AG09319 (cell line): ENCODE results near the gene ADGRF4.

Experiments used
- DNase-seq: peaks from one replicate; pipeline ENCODE4 v3.0.0-alpha.2; 2010; ENCODE audit warnings: low read depth; ENCODE audit errors: extremely low read depth
- CTCF ChIP-seq: IDR thresholded peaks from 2 replicates; pipeline ENCODE4 v1.5.1; 2011; ENCODE audit warnings: low read depth, mild to moderate bottlenecking, inconsistent platforms, low read length, moderate library complexity

ADGRF4 gene

GRCh38 chr6:47686411-47686810 is 12.0 kb upstream of the ADGRF4 start:
- no peak for DNase-seq
- TF ChIP-seq CTCF: no peak

- TF ChIP-seq CTCF: no peak
- no peak for DNase-seq
These were observed 10.9 kb upstream of the ADGRF4 start for GRCh38 chr6:47687432-47687831.

- DNase-seq: no peak
- TF ChIP-seq CTCF: no peak
These were observed 8.2 kb upstream of the ADGRF4 start for GRCh38 chr6:47690214-47690613.

GRCh38 chr6:47690791-47691190 is 7.6 kb upstream of the ADGRF4 start:
- TF ChIP-seq CTCF: no peak
- DNase-seq: no peak

GRCh38 chr6:47697925-47698324 is 455 bp upstream of the ADGRF4 start:
- DNase-seq: no peak
- no peak for TF ChIP-seq CTCF

GRCh38 chr6:47700053-47700452 is 1.7 kb downstream of the ADGRF4 start:
- TF ChIP-seq CTCF: no peak
- no peak for DNase-seq

- no peak for TF ChIP-seq CTCF
- DNase-seq: no peak
These were observed 2.2 kb downstream of the ADGRF4 start for GRCh38 chr6:47700596-47700995.
